Testis (tissue), 2 donors: Measurements from ENCODE around the gene MRM1.

Experiments used
- CTCF ChIP-seq, 3 experiments: fragments of 450-650 bp in 2 of 3; fragments of 200-600 bp in 1 of 3; sonication (generic) in 1 of 3; IDR thresholded peaks; one replicate each; pipeline ENCODE4 v1.5.1; 2016 to 2019; ENCODE audit warnings: antibody characterized with exemption in 3 of 3, mild to moderate bottlenecking in 2 of 3, moderate library complexity in 1 of 3
- POLR2A ChIP-seq: fragments of 450-650 bp; IDR thresholded peaks from one replicate; pipeline ENCODE4 v1.6.1; 2017; ENCODE audit warnings: antibody characterized with exemption, mild to moderate bottlenecking, moderate library complexity

- no peak for TF ChIP-seq CTCF (IDR thresholded peaks at IDR 0.05)
- TF ChIP-seq POLR2A: no peak
These were observed 39.5 kb downstream of the MRM1 start for GRCh38 chr17:36640836-36641235.
